ENCODE data around the gene HEXIM2. TPM values are rescaled to one million over a fixed set of nuclear protein-coding genes. Genes with fewer than 3 reads are reported as not detected.

HEXIM2 gene
- total RNA-seq (2.0 TPM), polyA plus RNA-seq (7.9 TPM)

GRCh38 chr17:45161288-45162024, at the start of gene HEXIM2:
Gene HEXIM2 (plus strand): TSS chr17:45161875. CDS start chr17:45162794, 919 bp downstream.
- peak; percentile 100 for DNase-seq (ENCODE audit: extremely low spot score)
- Histone ChIP-seq H3K4me1 (ENCODE audit: insufficient read depth) (no peaks in the 10 kb centered on the region), H3K27ac (ENCODE audit: low read depth) (peak within 1 kb of the TSS; percentile 100), H3K4me3 (ENCODE audit: low read depth, low read length) (peak within 1 kb of the TSS; percentile 83), H3K36me3 (ENCODE audit: insufficient read depth) (no peaks in the 10 kb centered on the region)
- under 1% methylated on average over 53 of the region's 53 CpGs for WGBS

- DNase-seq (ENCODE audit: extremely low spot score) = no peak
- no peak overlapping the region for H3K4me3 ChIP-seq (ENCODE audit: low read depth, low read length)
- no peak overlapping the region for H3K27ac ChIP-seq (ENCODE audit: low read depth)
- 94% methylated on average over 23 of the region's 23 CpGs for WGBS
- no peaks in the 10 kb centered on the region for H3K4me1 ChIP-seq (ENCODE audit: insufficient read depth)
- H3K36me3 ChIP-seq (ENCODE audit: insufficient read depth) = no peaks in the 10 kb centered on the region
Measured at GRCh38 chr17:45112559-45113423, 48.9 kb upstream of the HEXIM2 start.

- WGBS = 88% methylated on average over 9 of the region's 9 CpGs
- DNase-seq (ENCODE audit: extremely low spot score) = no peak
- Histone ChIP-seq H3K4me1 (ENCODE audit: insufficient read depth) (no peaks in the 10 kb centered on the region), H3K36me3 (ENCODE audit: insufficient read depth) (no peaks in the 10 kb centered on the region), H3K27ac (ENCODE audit: low read depth) (no peak overlapping the region), H3K4me3 (ENCODE audit: low read depth, low read length) (no peak overlapping the region)
Measured at GRCh38 chr17:45113424-45113754, 48.3 kb upstream of the HEXIM2 start.

GRCh38 chr17:45114117-45114932, 47.4 kb upstream of the HEXIM2 start:
- WGBS = 87% methylated on average over 19 of the region's 19 CpGs
- DNase-seq (ENCODE audit: extremely low spot score) = no peak
- no peaks in the 10 kb centered on the region for H3K4me1 ChIP-seq (ENCODE audit: insufficient read depth)
- no peak overlapping the region for H3K27ac ChIP-seq (ENCODE audit: low read depth)
- no peak overlapping the region for H3K4me3 ChIP-seq (ENCODE audit: low read depth, low read length)
- H3K36me3 ChIP-seq (ENCODE audit: insufficient read depth) = no peaks in the 10 kb centered on the region

GRCh38 chr17:45115015-45115625, 46.6 kb upstream of the HEXIM2 start:
- Histone ChIP-seq H3K27ac (ENCODE audit: low read depth) (no peak overlapping the region), H3K4me1 (ENCODE audit: insufficient read depth) (no peaks in the 10 kb centered on the region), H3K4me3 (ENCODE audit: low read depth, low read length) (no peak overlapping the region), H3K36me3 (ENCODE audit: insufficient read depth) (no peaks in the 10 kb centered on the region)
- WGBS = 83% methylated on average over 26 of the region's 26 CpGs
- no peak for DNase-seq (ENCODE audit: extremely low spot score)

- Histone ChIP-seq H3K36me3 (ENCODE audit: insufficient read depth) (no peaks in the 10 kb centered on the region), H3K27ac (ENCODE audit: low read depth) (no peak overlapping the region), H3K4me3 (ENCODE audit: low read depth, low read length) (no peak overlapping the region), H3K4me1 (ENCODE audit: insufficient read depth) (no peaks in the 10 kb centered on the region)
- 80% methylated on average over 11 of the region's 11 CpGs for WGBS
- DNase-seq (ENCODE audit: extremely low spot score) = no peak
Measured at GRCh38 chr17:45115871-45116270, 45.8 kb upstream of the HEXIM2 start.

GRCh38 chr17:45116434-45117016, 45.1 kb upstream of the HEXIM2 start:
- no peaks in the 10 kb centered on the region for H3K36me3 ChIP-seq (ENCODE audit: insufficient read depth)
- no peak overlapping the region for H3K4me3 ChIP-seq (ENCODE audit: low read depth, low read length)
- 88% methylated on average over 10 of the region's 10 CpGs for WGBS
- no peaks in the 10 kb centered on the region for H3K4me1 ChIP-seq (ENCODE audit: insufficient read depth)
- DNase-seq (ENCODE audit: extremely low spot score) = no peak
- H3K27ac ChIP-seq (ENCODE audit: low read depth) = no peak overlapping the region

GRCh38 chr17:45117334-45117733, 44.3 kb upstream of the HEXIM2 start:
- Histone ChIP-seq H3K27ac (ENCODE audit: low read depth) (no peak overlapping the region), H3K36me3 (ENCODE audit: insufficient read depth) (no peaks in the 10 kb centered on the region), H3K4me1 (ENCODE audit: insufficient read depth) (no peaks in the 10 kb centered on the region), H3K4me3 (ENCODE audit: low read depth, low read length) (no peak overlapping the region)
- no peak for DNase-seq (ENCODE audit: extremely low spot score)
- WGBS = 95% methylated on average over 4 of the region's 4 CpGs

GRCh38 chr17:45117848-45118646, 43.6 kb upstream of the HEXIM2 start:
- no peaks in the 10 kb centered on the region for H3K36me3 ChIP-seq (ENCODE audit: insufficient read depth)

GRCh38 chr17:45118691-45119090, 43.0 kb upstream of the HEXIM2 start:
- no peak for DNase-seq (ENCODE audit: extremely low spot score)
- Histone ChIP-seq H3K4me3 (ENCODE audit: low read depth, low read length) (no peak overlapping the region), H3K36me3 (ENCODE audit: insufficient read depth) (no peaks in the 10 kb centered on the region), H3K27ac (ENCODE audit: low read depth) (no peak overlapping the region), H3K4me1 (ENCODE audit: insufficient read depth) (no peaks in the 10 kb centered on the region)
- 92% methylated on average over 23 of the region's 23 CpGs for WGBS

More at GRCh38 chr17:45117848-45118646, 43.6 kb upstream of the HEXIM2 start:
- DNase-seq (ENCODE audit: extremely low spot score) = no peak
- H3K27ac ChIP-seq (ENCODE audit: low read depth) = no peak overlapping the region
- no peaks in the 10 kb centered on the region for H3K4me1 ChIP-seq (ENCODE audit: insufficient read depth)
- H3K4me3 ChIP-seq (ENCODE audit: low read depth, low read length) = no peak overlapping the region
- 93% methylated on average over 20 of the region's 20 CpGs for WGBS

- Histone ChIP-seq H3K27ac (ENCODE audit: low read depth) (no peak overlapping the region), H3K36me3 (ENCODE audit: insufficient read depth) (no peaks in the 10 kb centered on the region), H3K4me3 (ENCODE audit: low read depth, low read length) (no peak overlapping the region), H3K4me1 (ENCODE audit: insufficient read depth) (no peaks in the 10 kb centered on the region)
- no peak for DNase-seq (ENCODE audit: extremely low spot score)
- 84% methylated on average over 8 of the region's 8 CpGs for WGBS
Measured at GRCh38 chr17:45119964-45120363, 41.7 kb upstream of the HEXIM2 start.

- WGBS = 89% methylated on average over 22 of the region's 22 CpGs
Measured at GRCh38 chr17:45120558-45120957, 41.1 kb upstream of the HEXIM2 start.

More at GRCh38 chr17:45120558-45120957, 41.1 kb upstream of the HEXIM2 start:
- H3K36me3 ChIP-seq (ENCODE audit: insufficient read depth) = no peaks in the 10 kb centered on the region
- H3K27ac ChIP-seq (ENCODE audit: low read depth) = no peak overlapping the region
- H3K4me1 ChIP-seq (ENCODE audit: insufficient read depth) = no peaks in the 10 kb centered on the region
- no peak for DNase-seq (ENCODE audit: extremely low spot score)
- no peak overlapping the region for H3K4me3 ChIP-seq (ENCODE audit: low read depth, low read length)

All from urinary bladder (tissue), 4 donors.